ENCODE data around the gene ETS2.
"Not testable (repeated sequence)": the region's sequence is repeated elsewhere in the genome, so short reads cannot be mapped to it uniquely, and the experiment has no call there.

ETS2 gene

GRCh38 chr21:38839328-38840286 is 33.9 kb downstream of the ETS2 start:
- no peak for DNase-seq

DNA sequence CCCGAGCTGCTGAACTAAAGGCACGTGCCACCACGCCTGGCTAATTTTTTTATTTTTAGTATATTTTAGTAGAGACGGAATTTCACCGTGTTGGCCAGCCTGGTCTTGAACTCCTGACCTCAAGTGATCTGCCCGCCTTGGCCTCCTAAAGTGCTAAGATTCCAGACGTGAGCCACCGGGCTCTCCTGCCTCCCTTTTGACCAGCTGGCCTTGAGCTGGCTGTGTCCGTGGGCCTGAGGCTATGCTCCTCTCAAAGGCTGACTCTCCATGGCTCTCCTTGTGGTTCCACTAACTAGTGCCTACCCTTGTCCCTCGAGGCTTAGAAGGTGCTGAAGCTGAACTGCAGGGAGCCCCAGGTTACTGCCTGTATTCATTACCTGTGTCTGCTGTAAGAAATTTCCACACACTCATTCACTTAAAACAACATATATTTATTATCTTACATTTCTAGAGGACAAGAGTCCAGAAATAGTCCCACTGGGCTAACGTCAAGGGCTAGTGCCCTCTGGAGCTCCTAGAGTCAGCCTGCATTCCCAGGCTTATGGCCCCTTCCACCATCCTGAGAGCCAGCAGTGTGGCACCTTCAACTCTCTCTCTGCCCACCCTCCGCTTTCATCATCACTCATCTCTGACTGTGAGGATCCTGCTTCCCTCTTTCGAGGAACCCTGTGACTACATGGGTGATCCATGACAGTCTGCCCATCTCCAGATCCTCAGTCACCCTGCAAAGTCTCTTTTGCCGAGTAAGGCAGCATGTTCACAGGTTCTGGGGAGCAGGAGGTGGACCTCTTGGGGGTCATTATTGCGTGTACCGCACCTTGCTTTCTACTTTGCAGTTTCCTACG is 34.9 kb downstream of the ETS2 start:
- no peak for DNase-seq

DNA sequence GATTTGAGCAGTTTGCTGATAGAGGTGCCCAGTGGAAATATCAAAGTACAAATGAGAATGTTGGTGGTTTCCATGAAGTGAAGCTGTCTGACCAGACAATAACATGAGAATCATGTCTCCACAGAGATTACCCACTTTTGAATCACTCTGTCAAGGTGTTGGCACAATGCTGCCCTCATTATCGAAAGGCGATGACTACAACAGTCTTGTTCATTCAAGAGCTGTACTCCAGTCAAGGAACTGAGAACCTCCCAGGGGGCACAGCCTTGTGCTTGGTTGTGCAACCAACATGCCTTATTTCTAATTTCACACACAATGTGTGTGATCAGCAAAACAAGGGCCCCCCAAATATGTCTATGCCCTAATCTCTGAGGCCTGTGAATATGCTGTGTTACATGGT is 35.7 kb downstream of the ETS2 start:
- no peak for DNase-seq

GRCh38 chr21:38842079-38842478 is 36.4 kb downstream of the ETS2 start:
- DNase-seq: no peak

DNA sequence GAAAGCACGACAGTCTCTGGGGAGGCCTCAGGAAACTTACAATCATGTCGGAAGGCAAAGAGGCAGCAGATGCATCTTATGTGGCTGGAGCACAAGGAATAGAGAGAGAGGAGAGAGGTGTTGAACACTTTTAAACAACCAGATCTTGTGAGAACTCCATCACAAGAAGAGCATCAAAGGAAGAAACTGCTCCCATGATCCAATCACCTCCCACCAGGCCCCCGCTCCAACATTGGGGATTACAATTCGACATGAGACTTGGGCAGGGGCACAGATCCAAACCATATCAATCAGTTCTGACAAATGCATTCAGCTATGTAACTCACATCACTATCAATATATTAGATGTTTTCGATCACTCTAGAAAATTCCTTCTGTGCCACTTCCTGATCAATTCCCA is 37.6 kb downstream of the ETS2 start:
- DNase-seq: no peak

DNA sequence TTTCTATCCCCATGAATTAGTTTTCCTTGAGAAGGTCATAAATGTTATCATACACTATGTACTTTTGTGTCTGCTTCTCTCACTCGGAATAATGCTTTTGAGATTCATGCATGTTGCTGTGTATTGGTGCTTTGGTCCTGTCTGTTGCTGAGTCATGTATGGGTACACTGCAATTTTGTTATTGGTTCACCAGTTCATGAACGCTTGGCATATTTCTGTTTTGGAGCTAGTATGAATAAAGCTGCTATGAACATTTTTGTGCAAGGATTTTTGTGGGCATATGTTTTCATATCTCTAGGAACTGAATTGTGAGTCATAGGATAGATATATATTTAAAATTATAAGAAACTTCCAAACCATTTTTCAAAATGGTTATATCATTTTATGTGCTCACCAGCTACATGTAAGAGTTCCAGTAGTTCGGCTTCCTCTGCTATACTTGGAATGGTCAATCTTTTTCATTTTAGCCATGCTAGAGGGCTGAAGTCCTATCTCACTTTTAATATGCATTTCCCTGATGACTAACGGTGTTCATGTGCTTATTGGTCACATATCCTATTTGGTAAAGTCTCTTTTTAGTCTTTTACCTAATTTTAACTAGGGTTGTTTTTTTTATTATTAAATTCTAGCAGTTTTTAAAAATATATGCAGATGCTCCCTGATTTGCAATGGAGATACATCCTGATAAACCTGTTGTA is 38.2 kb downstream of the ETS2 start:
- DNase-seq: no peak

GRCh38 chr21:38845374-38845773 is 39.6 kb downstream of the ETS2 start:
- not testable (repeated sequence) for DNase-seq

GRCh38 chr21:38847556-38847955 is 41.8 kb downstream of the ETS2 start:
- no peak for DNase-seq

DNA sequence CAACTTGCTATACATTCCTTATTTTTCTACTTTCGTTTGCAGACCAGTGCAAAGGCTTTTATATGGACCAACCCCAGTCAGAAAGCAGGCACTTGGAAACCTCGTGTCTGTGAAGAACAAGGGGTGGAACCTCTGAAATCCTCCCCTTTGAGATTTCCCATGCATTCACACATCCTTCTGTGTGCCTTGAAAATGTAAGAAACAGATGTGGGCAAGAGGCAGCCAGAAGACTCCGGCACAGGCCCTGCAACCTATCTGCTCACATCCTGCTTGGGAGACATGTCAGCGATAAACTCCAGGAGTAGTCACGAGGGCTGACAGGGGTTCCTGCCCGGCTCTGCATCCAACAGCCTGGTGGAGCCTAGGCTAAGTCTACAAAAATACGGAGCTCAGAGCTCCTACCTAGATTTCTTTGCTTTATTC is 42.5 kb downstream of the ETS2 start:
- no peak for DNase-seq

- no peak for DNase-seq
These were observed 44.0 kb downstream of the ETS2 start for GRCh38 chr21:38849776-38850175.

DNA sequence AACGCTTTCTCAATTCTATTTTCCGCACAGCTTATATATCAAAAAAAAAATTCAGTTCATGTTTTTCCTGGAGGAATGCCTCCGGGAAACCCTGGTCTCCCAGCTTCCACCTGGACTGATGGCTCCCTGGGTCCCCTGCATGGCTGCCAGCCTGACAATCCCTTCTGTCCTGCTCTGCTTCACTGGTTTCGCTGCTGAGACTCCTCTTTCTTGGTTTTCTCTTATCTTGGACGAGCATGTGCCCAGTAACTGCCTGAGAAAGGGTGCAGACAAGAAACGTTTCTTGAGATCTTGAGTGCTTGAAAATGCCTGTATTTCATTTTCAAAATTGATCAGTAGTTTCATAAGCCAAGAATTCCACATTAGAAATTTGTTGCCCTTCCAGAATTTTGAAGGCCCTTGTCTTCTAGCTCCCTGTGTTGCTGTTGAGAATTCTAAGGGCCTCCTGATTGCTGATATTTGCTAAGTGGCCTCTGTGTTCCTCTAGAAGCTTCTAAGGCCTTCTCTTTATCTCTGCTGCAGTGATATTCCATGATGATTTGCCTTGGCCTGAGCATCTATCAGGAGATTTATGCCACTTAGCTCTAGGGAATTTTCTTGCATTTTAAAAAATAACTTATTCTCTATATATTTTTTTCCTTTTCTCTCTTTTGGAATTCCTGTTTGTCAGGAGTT is 44.7 kb downstream of the ETS2 start:
- no peak for DNase-seq

- no peak for DNase-seq
These were observed 45.4 kb downstream of the ETS2 start for GRCh38 chr21:38851101-38851500.

GRCh38 chr21:38852278-38852677 is 46.5 kb downstream of the ETS2 start:
- DNase-seq: no peak

- no peak for DNase-seq
These were observed 47.0 kb downstream of the ETS2 start for GRCh38 chr21:38852708-38853107.

DNA sequence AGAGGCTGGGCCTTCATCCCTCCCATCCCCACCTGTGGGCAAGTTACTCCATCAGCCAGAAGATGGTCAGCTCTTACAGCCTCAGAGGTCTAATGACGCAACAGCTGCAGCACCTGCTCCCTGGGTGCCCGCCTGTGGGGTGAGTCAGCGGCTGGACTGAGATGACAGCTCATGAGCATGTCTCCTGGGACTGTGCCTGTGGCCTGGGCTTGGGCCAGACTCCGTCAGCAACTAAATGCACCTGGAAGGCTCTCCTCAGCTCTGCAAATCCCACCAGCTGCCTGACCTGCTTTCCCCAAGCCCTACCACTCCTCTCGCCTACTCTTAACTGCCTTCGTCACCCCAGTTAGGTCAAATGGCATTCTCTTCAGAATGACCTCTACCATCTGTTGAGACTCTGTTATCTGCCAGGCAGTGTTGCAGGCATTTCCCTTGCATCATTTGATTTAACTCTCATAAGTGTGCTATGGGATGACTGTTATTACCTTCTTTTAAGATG is 47.7 kb downstream of the ETS2 start:
- no peak for DNase-seq

DNA sequence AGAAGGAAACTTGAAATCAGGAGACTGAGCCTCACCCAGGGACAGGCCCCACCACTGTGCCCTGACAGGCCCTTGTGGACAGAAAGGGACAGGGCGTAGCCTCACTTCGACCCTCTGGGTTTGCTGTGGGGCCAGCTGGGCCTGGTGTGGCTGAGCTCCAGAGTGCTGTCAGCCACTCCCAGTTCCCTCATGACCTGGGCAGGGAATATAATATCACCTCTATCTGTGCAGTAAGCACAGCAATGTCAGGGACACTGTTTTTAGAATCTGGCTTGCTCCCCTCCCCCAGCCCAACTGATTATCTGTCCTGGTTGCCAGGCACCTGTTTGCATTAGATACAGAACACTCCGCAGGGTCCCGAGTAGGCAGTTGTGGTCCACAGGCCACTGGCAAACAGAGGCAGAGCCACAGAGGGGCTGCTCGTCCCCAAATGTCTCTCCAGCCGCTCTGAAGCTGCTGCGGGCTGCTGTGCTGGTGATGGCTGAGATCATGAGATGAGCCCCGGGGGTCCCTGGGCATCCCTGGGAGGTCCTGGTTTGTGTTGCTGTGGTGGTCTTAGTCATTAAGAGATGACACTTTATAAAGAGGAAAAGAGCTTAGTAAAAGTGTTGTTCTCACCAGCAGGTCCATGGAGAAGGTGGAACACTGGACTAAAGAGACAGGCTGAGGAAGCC is 51.6 kb downstream of the ETS2 start:
- no peak for DNase-seq

- no peak for DNase-seq
These were observed 52.5 kb downstream of the ETS2 start for GRCh38 chr21:38858026-38858811.

DNA sequence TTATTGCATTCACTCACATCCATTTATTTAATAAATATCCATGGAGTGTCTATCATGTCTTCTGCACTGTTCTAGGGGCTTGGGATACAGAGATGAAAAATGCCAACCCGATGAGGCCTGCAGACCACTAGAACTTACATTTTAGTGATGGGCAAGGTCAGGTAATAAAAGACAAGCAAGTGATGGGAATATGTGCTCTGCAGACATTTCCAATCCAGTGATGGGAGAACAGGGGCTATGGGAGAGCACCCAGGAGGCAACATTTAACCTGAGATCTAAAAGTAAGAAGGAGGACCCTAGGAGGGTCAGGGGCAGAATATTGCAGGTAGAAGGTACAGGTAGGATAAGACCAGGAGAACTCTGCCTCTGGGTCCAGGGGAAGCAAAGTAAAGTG is 53.1 kb downstream of the ETS2 start:
- no peak for DNase-seq

DNA sequence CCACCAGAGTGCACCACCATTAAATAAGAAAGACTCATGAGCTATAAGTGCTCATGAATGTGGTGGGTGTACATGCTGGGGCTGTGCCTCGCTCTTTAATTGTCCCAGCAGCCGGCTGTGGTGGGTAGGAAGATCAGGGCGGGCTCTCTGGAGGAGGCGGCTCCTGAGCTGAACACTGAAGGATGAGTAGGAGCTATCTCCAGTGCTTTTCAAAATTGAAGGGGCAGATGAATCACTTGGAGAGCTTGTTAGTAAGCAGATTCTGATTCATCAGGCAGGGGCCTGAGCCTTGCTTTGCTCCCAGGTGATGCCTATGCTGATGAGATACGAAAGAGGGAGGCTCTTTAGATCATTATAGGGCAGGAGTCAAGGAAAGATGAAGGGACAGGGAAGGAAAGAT is 54.1 kb downstream of the ETS2 start:
- DNase-seq: no peak

DNA sequence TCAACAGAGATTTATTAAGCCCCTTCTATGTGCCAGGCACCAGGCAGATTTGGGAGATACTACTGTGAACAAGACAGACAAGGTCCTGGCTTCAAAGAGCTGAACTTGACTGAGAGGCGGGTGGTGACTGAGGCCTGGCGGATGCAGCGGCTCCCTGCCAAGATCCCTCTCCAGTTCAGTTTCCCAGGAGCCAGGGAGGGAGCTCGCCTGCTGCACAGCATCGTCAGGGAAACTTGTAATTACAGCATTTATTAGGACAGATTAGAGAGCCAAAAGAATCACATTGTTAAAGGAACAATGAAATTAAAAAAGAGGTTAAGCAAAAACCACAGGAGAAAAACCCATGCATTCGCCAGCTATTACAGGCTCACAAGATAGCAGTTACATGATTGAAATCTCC is 55.3 kb downstream of the ETS2 start:
- DNase-seq: no peak

All from CD4-positive, alpha-beta T cell treated with Interleukin-17A for 4 hours (primary cell).